Measurements from ENCODE around the gene TTC1.

DNA sequence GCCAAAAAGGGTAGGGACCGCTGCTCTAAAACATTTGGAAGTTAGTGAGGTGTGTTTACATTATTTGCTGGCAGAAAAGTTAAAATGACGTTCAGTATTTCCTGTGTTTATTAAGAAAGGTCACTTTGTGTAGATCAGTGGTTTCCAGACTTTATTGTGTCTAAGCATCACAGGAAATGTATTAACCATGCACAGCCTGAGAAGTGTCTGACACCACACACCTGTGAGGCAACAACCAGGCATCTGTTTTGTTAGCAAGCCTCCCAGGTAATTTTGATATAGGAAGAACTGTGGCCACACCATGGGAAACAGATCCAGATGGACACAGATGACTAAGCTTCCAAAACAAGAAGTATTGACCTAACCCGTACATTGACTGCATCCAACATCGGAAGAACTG, 12.0 kb downstream of the TTC1 start:
- TF ChIP-seq TAF1 (IDR thresholded peaks at IDR 0.05; ENCODE audit: borderline replicate concordance, insufficient read depth, low read length) (no peak), POLR2AphosphoS5 (IDR thresholded peaks at IDR 0.05; ENCODE audit: low read depth, low read length) (no peak), SIN3A (IDR thresholded peaks at IDR 0.05; ENCODE audit: borderline replicate concordance, insufficient read depth, low read length) (no peak)
- TF ChIP-seq, protein P1, sequence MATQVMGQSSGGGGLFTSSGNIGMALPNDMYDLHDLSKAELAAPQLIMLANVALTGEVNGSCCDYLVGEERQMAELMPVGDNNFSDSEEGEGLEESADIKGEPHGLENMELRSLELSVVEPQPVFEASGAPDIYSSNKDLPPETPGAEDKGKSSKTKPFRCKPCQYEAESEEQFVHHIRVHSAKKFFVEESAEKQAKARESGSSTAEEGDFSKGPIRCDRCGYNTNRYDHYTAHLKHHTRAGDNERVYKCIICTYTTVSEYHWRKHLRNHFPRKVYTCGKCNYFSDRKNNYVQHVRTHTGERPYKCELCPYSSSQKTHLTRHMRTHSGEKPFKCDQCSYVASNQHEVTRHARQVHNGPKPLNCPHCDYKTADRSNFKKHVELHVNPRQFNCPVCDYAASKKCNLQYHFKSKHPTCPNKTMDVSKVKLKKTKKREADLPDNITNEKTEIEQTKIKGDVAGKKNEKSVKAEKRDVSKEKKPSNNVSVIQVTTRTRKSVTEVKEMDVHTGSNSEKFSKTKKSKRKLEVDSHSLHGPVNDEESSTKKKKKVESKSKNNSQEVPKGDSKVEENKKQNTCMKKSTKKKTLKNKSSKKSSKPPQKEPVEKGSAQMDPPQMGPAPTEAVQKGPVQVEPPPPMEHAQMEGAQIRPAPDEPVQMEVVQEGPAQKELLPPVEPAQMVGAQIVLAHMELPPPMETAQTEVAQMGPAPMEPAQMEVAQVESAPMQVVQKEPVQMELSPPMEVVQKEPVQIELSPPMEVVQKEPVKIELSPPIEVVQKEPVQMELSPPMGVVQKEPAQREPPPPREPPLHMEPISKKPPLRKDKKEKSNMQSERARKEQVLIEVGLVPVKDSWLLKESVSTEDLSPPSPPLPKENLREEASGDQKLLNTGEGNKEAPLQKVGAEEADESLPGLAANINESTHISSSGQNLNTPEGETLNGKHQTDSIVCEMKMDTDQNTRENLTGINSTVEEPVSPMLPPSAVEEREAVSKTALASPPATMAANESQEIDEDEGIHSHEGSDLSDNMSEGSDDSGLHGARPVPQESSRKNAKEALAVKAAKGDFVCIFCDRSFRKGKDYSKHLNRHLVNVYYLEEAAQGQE (IDR thresholded peaks at IDR 0.05; ENCODE audit: insufficient read depth in 1 of 2, low read depth in 2 of 2, low read length in 2 of 2): no peak
